BJ (cell line): ENCODE data around the gene NOS1AP. TPM values are rescaled to one million over a fixed set of nuclear protein-coding genes. Genes with fewer than 3 reads are reported as not detected.

Experiments
- CTCF ChIA-PET: fragments of 350-600 bp; formaldehyde crosslinking; extraction: SDS; loops from one replicate; lab custom pipeline; 2021; ENCODE audit warnings: antibody characterized with exemption, inconsistent platforms; lab: Yijun Ruan, JAX
- POLR2A ChIA-PET: fragments of 300-600 bp; sonication (Branson Sonifier 250); formaldehyde crosslinking; extraction: SDS; loops from one replicate; lab custom pipeline; 2021; ENCODE audit warnings: antibody characterized with exemption; lab: Charles Lee
- DNase-seq: peaks from one replicate; pipeline ENCODE4 v3.0.0-alpha.2; 2011; ENCODE audit warnings: low read depth
- H3K27me3 ChIP-seq: 2 replicates; pipeline ENCODE4 v1.6.0; 2011; ENCODE audit warnings: low read length; ENCODE audit not compliant: control insufficient read depth, insufficient read depth
- H3K36me3 ChIP-seq: 2 replicates; pipeline ENCODE4 v1.5.1; 2011; ENCODE audit warnings: low read length; ENCODE audit not compliant: control insufficient read depth, insufficient read depth
- H3K4me3 ChIP-seq: 2 replicates; pipeline ENCODE4 v1.5.1; 2011; ENCODE audit warnings: low read depth, mild to moderate bottlenecking, control low read depth, low read length
- polyA plus RNA-seq: library from polyadenylated mRNA; depleted of rRNA; stranded (reverse); fragments of >200 nt; gene quantifications from 2 replicates; pipeline ENCODE4 v1.2.3, GENCODE V29; 2011
- TF ChIP-seq, protein P1 (sequence below): IDR thresholded peaks from 2 replicates; pipeline ENCODE4 v1.5.1; 2011; ENCODE audit warnings: low read depth, mild to moderate bottlenecking, control low read depth, inconsistent platforms, low read length, moderate library complexity; ENCODE audit not compliant: insufficient read depth

The NOS1AP gene
- polyA plus RNA-seq, 1 experiment, result 0.50 TPM

DNA sequence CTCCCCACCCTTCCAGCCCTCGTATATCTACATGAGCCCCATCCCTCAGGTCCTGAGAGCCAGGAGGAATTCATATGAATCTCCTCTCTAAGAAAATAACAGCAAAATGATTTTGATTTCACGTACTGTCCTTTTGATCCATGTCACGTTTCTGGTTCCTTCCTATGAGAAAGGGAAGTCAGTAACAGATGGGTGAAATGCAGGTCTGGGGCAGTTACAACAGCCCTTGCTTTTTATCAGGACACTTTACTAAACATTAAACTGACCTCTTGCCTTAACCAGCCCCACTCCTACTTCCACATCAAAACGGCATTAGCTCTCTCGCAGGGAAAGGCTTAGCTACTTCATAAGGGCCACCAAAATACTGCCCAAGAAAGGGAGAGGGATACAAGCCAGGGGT lies 248.1 kb downstream of the NOS1AP start:
- no peak for DNase-seq
- H3K4me3 ChIP-seq, result no peak overlapping the region
- TF ChIP-seq, protein P1, sequence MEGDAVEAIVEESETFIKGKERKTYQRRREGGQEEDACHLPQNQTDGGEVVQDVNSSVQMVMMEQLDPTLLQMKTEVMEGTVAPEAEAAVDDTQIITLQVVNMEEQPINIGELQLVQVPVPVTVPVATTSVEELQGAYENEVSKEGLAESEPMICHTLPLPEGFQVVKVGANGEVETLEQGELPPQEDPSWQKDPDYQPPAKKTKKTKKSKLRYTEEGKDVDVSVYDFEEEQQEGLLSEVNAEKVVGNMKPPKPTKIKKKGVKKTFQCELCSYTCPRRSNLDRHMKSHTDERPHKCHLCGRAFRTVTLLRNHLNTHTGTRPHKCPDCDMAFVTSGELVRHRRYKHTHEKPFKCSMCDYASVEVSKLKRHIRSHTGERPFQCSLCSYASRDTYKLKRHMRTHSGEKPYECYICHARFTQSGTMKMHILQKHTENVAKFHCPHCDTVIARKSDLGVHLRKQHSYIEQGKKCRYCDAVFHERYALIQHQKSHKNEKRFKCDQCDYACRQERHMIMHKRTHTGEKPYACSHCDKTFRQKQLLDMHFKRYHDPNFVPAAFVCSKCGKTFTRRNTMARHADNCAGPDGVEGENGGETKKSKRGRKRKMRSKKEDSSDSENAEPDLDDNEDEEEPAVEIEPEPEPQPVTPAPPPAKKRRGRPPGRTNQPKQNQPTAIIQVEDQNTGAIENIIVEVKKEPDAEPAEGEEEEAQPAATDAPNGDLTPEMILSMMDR, result no peak
- ChIA-PET POLR2A (no interaction called here), CTCF (no interaction called here)
- H3K36me3 ChIP-seq, result no peaks in the 10 kb centered on the region
- no peaks in the 10 kb centered on the region; the same call in 1 of the 2 replicates for H3K27me3 ChIP-seq

DNA sequence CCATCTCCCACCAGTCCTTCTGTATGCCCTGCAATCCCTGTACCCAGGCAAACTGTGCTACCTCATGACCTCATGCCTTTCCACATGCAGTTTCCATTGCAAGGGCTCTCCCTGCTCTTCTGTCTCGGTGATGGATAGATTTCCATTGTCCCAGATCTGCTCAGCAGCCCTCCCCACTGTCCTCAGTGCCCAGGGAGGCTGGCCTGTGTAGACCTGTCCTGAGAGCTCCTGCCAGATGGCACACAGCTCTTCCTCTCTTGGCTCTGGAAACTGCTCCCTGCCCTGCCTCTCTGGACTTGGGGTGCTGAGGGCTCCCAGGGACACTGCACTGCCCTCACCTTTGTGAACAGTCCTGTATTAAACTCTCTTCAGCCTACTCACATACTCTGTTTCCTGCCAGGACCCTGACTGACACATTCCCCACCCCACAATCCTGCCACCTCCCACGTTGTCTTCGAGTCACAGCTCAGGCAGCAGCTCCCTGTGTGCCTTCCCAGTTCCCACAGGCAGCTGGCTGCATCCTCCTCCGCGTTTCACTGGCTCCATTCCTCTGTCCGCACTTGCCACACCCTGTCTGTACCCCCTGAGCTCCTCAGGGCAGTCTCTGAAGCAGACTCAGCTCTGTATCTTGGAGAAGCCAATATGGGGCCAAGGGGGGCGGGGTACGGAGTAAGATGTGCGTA lies 250.1 kb downstream of the NOS1AP start:
- peak; percentile 17 for DNase-seq
- Histone ChIP-seq H3K27me3 (no peaks in the 10 kb centered on the region; the same call in 1 of the 2 replicates), H3K36me3 (no peaks in the 10 kb centered on the region), H3K4me3 (no peak overlapping the region)
- POLR2A ChIA-PET, result no interaction called here
- CTCF ChIA-PET, result interaction anchor here (0.9 to 1.3 kb wide), 2 partner anchors 11 to 527 kb away, joined by 3 to 4 read pairs; no protein-coding TSS in a partner anchor
- TF ChIP-seq, protein P1, result no peak

DNA sequence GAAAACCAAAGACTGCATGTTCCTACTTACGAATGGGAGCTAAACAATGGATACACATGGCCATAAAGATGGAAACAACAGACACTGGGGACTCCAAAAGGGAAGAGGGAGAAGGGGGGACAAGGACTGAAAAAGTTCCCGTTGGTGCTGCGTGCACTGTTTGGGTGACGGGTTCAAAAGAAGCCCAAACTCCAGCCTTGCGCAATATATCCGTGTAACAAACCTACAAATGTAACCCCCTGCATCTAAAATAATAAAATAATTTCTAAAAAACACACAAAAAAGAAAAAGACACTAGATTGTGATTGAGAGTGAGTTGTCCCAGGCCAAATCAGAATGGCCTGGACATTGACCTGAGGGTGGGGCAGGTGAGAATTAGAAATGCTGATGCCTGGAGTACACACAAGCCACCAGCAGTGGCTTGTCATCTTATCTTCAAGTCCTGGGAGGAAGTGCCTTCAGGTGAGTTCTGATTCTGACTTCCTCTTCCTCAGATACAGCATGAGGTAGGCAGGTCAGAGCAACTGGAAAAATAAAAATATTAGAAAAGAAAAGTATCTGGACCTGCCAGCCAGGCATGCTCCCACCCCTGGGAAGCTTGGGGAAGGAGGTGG lies 252.4 kb downstream of the NOS1AP start:
- TF ChIP-seq, protein P1, result no peak
- Histone ChIP-seq H3K36me3 (no peaks in the 10 kb centered on the region), H3K4me3 (no peak overlapping the region), H3K27me3 (peaks cover 2% of the 10 kb centered on the region)
- ChIA-PET CTCF (no interaction called here), POLR2A (no interaction called here)
- DNase-seq, result no peak

DNA sequence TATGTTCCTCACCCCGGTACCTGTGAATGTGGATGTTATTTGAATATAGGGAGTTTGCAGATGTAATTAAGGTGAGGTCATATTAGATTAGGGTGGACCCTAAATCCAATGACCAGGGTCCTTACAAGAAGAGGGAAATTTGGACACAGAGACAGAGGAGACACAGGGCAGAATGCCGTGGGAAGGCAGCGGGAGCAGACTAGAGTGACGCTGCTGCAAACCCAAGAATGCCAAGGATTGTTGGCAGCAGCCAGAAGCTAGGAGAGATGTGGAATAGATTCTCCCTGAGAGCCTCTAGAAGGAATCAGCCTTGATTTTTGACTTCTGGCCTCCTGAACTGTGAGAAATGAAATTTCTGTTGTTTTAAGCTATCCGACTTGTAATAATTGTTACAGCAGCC lies 253.5 kb downstream of the NOS1AP start:
- H3K36me3 ChIP-seq, result no peaks in the 10 kb centered on the region
- TF ChIP-seq, protein P1, result no peak
- DNase-seq, result no peak
- ChIA-PET POLR2A (no interaction called here), CTCF (no interaction called here)
- no peak overlapping the region for H3K4me3 ChIP-seq
- H3K27me3 ChIP-seq, result peaks cover 2% of the 10 kb centered on the region

DNA sequence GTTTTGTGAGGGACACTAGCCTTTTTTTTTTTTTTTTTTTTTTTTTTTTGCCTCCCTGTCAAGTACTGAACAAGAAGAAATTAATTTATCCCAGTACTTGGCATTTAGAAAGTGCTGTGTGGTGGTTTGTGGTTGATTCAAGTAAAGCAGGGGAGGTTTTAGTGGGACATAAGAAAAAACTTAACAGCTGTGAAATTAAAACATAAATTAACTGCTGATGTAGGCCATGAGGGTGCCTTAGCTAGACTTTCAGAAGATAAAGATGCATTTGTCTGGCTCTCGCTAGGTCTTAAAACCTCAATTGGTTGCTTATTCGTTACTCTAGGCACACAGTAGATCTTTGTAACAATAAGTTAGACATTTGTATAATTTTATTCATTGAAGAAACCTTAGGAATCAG lies 254.9 kb downstream of the NOS1AP start:
- POLR2A ChIA-PET, result no interaction called here
- TF ChIP-seq, protein P1, result no peak
- peaks cover 2% of the 10 kb centered on the region for H3K27me3 ChIP-seq
- no peak for DNase-seq
- no peak overlapping the region for H3K4me3 ChIP-seq
- CTCF ChIA-PET, result interaction anchor here (0.5 kb wide), 1 partner anchor 20 kb away, joined by 3 read pairs; no protein-coding TSS in a partner anchor
- H3K36me3 ChIP-seq, result no peaks in the 10 kb centered on the region
